Measurements from ENCODE around the gene LHCGR.
"Not testable (repeated sequence)": the region's sequence is repeated elsewhere in the genome, so short reads cannot be mapped to it uniquely, and the experiment has no call there.

LHCGR gene

GRCh38 chr2:48707466-48707865 lies 48.1 kb downstream of the LHCGR start:
- DNase-seq: no peak

- DNase-seq: not testable (repeated sequence)
Observed at GRCh38 chr2:48703621-48704020, 51.9 kb downstream of the LHCGR start.

GRCh38 chr2:48699348-48699930 lies 56.1 kb downstream of the LHCGR start:
- no peak for DNase-seq

GRCh38 chr2:48696881-48697280 lies 58.6 kb downstream of the LHCGR start:
- no peak for DNase-seq

GRCh38 chr2:48695991-48696390 lies 59.5 kb downstream of the LHCGR start:
- DNase-seq: no peak

GRCh38 chr2:48694149-48694548 lies 61.4 kb downstream of the LHCGR start:
- no peak for DNase-seq

- no peak for DNase-seq
Observed at GRCh38 chr2:48693645-48694044, 61.9 kb downstream of the LHCGR start.

- DNase-seq: no peak
Observed at GRCh38 chr2:48693066-48693465, 62.5 kb downstream of the LHCGR start.

GRCh38 chr2:48691935-48692691 lies 63.4 kb downstream of the LHCGR start:
- no peak for DNase-seq

- no peak for DNase-seq
Observed at GRCh38 chr2:48685126-48685525, 70.4 kb downstream of the LHCGR start.

- no peak for DNase-seq
Observed at GRCh38 chr2:48677450-48677849, 78.1 kb downstream of the LHCGR start.

- no peak for DNase-seq
Observed at GRCh38 chr2:48674933-48675332, 80.6 kb downstream of the LHCGR start.

- no peak for DNase-seq
Observed at GRCh38 chr2:48673581-48673980, 81.9 kb downstream of the LHCGR start.

- no peak for DNase-seq
Observed at GRCh38 chr2:48668992-48669391, 86.5 kb downstream of the LHCGR start.

- no peak for DNase-seq
Observed at GRCh38 chr2:48651158-48651790, 104.2 kb downstream of the LHCGR start.

GRCh38 chr2:48638261-48638660 lies 117.3 kb downstream of the LHCGR start:
- DNase-seq: no peak
